GM18507 (cell line): ENCODE results near the gene LY6G6C.

Experiments used
- DNase-seq: peaks from one replicate; pipeline ENCODE4 v3.0.0; 2011; ENCODE audit warnings: low read depth; ENCODE audit not compliant: insufficient read length; ENCODE audit errors: extremely low spot score
- FAIRE-seq: peaks from 2 replicates; lab custom pipeline; 2011; peaks lifted over from hg19 to GRCh38; lab: Jason Lieb, UNC

The LY6G6C gene

GRCh38 chr6:31728767-31729514, 7.4 kb upstream of the LY6G6C start, which contains the start of gene DDAH2:
DDAH2 (minus strand) TSS chr6:31729299; CDS start chr6:31729161, 138 bp downstream.
- DNase-seq (no peak), FAIRE-seq (no peak)

- DNase-seq (no peak), FAIRE-seq (peak; percentile 89)
Observed at GRCh38 chr6:31727717-31728671, 6.4 kb upstream of the LY6G6C start.

GRCh38 chr6:31727034-31727716, 5.6 kb upstream of the LY6G6C start:
- no peak for FAIRE-seq
- no peak for DNase-seq

- FAIRE-seq (no peak), DNase-seq (no peak)
Observed at GRCh38 chr6:31725502-31726350, 4.2 kb upstream of the LY6G6C start.

GRCh38 chr6:31723980-31724691, 2.6 kb upstream of the LY6G6C start:
- FAIRE-seq: no peak
- no peak for DNase-seq

- no peak for FAIRE-seq
Observed at GRCh38 chr6:31723245-31723979, 1.9 kb upstream of the LY6G6C start, which contains the start of gene MPIG6B. MPIG6B (plus strand) TSS chr6:31723373; CDS start chr6:31723384, 11 bp downstream.

GRCh38 chr6:31722173-31722572, 627 bp upstream of the LY6G6C start:
- FAIRE-seq (no peak), DNase-seq (no peak)

More at GRCh38 chr6:31723245-31723979, 1.9 kb upstream of the LY6G6C start, which contains the start of gene MPIG6B:
- DNase-seq: no peak

- FAIRE-seq (no peak), DNase-seq (no peak)
Observed at GRCh38 chr6:31720196-31720770, 1.3 kb downstream of the LY6G6C start.

GRCh38 chr6:31719001-31719400, 2.5 kb downstream of the LY6G6C start:
- DNase-seq: no peak
- FAIRE-seq: no peak

GRCh38 chr6:31718265-31718664, 3.3 kb downstream of the LY6G6C start:
- DNase-seq (no peak), FAIRE-seq (no peak)

GRCh38 chr6:31717499-31718222, 3.9 kb downstream of the LY6G6C start:
- DNase-seq (no peak), FAIRE-seq (no peak)

- FAIRE-seq: no peak
Observed at GRCh38 chr6:31715022-31715958, 6.3 kb downstream of the LY6G6C start, which contains the start of gene LY6G6D. LY6G6D (plus strand) TSS chr6:31715348; CDS start chr6:31715356, 8 bp downstream.

GRCh38 chr6:31713991-31714684, 7.4 kb downstream of the LY6G6C start:
- FAIRE-seq: no peak
- DNase-seq: no peak

More at GRCh38 chr6:31715022-31715958, 6.3 kb downstream of the LY6G6C start, which contains the start of gene LY6G6D:
- no peak for DNase-seq

- FAIRE-seq: no peak
- DNase-seq: no peak
Observed at GRCh38 chr6:31713465-31713864, 8.1 kb downstream of the LY6G6C start.

GRCh38 chr6:31712296-31712695, 9.2 kb downstream of the LY6G6C start:
- no peak for DNase-seq
- FAIRE-seq: no peak
